Stimulated activated CD4-positive, alpha-beta T cell treated with anti-CD3 and anti-CD28 coated beads, Interleukin-4, amount 100 ng/mL, for 48 hours (primary cell): ENCODE data around the gene RPL18.
"Not testable (repeated sequence)": the region's sequence is repeated elsewhere in the genome, so short reads cannot be mapped to it uniquely, and the experiment has no call there.

Experiments used
- DNase-seq, 2 donors: peaks; one replicate each; pipeline ENCODE4 v3.0.0-alpha.2; 2020; ENCODE audit warnings: low read depth in 2 of 2

RPL18 gene

DNA sequence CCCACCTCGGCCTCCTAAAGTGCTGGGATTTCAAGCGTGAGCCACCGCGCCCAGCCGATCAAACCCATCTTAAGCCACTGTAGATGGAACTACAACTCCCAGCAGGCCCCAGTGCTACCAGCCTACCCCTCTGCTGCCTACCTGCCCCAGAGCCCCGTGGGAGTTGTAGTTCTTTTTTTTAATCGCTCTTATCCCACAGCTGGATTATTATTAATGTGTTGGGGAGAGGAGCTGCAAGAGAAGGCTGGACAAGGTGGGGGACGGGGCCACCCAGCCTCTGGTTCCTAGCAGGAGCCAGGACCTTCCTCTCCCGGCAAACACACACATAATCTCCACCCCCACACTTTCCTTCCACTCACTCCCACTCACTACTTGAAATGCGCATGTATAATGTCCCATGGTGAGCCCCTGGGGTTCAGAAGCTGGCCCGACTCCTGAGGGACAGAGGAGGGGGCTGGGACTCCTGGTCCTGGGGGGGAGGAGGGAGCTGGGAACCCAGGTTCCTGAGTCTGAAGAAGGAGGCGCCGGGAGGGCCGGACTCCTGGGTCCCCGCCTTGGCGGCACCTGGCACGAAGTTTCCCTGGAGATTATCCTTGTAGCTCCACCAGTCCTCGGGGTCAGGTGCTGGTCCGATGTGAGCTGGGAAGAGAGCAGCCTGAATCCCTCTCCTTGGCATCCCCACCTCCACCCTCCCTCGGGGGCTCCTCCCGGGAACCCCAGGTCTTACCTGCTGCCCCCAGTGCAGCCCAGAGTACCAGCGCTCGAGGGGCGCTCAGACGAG is 26.1 kb upstream of the RPL18 start:
- DNase-seq = peak; percentile 63 to 65

DNA sequence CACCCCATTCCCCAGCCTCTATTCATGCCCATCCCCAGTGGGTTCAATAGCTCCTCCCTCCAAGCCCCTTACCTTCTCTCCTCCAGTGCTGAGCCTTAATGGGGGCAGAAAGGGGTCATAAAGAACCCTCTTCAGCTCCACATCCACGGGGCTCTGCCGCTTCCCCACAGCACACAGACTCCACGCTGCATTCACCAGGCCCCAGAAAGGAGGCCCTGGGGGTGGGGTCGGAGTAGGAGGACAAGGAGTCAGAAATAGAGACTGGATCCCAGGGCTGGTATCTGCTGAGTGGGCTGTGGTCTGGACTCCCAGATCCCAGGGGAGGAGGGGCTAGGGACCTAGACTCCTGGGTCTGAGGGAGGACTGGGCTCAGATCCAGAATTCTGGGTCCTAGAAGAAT is 25.4 kb upstream of the RPL18 start:
- DNase-seq = no peak

DNA sequence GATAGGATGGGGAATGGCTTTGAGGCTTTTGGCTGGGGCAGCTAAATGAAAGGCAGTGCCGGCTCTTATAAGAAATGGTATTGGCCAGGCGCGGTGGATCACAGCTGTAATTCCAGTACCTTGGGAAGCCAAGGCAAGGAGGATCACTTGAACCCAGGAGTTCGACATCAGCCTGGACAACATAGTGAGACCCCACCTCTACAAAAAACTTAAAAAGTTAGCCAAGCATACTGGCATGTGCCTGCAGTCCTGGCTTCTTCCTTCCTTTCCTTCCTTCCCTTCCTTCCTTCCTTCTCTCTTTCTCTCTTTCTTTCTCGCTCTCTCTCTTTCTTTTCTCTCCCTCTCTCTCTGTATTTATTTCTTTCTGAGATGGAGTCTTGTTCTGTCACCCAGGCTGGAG is 23.9 kb upstream of the RPL18 start:
- DNase-seq = no peak

DNA sequence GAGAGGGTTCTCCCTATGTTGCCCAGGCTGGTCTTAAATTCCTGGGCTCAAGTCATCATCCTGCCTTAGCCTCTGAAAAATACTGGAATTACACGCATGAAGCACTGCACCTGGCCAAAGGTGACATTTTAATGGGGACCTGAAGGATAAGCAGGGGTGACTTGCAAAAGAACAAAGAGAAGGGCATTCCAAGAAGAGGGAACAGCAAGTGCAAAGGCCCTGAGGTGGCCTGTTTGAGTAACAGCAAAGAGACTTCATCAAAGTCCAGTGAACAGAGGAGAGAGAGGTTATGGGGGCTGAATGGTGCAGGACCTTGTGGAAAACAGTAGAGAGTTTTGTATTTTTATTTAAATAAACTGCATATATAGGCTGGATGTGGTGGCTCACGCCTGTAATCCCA is 22.9 kb upstream of the RPL18 start:
- no peak for DNase-seq

DNA sequence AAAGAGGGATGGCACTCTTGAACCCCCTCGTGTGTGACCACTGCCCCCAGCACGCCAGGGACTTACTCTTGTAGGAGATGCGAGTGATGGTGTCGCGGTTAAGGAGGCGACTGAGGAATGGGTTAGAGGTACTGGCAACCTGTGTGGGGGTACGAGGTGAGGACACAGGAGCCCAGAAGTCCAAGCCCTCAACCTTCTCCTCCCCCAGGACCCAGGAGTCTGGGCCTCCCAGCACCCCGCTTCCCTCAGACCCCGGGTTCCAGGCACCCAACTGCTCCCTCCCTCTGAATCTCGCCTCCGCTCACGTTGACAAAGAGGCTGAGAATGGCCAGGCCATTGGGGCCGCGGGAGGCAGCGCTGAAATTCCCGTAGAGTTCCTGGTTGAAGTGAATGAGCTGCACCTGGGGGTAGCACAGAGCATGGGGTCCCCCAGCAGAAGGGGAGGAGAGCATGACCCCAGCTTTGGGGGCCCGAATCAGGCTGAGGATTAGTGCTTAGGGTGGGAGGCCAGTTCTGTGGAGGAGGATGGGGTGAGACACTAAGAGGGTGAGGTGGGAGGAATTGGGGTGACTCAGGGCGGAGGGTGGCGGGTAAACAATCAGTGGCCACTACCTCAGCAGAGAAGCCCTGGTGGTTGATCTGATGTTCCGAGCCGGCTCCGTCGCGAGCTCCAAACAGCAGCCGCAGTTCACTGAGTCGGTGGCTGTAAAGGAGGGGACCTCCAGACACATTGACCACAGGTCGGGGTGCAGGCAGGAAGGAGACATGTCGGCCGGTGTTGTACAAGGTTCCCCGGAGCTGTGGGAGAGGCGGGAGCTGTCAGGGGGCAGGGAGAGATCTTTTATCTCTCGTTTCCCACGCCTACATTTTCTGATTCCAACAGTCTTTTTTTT is 20.8 kb upstream of the RPL18 start:
- no peak for DNase-seq

DNA sequence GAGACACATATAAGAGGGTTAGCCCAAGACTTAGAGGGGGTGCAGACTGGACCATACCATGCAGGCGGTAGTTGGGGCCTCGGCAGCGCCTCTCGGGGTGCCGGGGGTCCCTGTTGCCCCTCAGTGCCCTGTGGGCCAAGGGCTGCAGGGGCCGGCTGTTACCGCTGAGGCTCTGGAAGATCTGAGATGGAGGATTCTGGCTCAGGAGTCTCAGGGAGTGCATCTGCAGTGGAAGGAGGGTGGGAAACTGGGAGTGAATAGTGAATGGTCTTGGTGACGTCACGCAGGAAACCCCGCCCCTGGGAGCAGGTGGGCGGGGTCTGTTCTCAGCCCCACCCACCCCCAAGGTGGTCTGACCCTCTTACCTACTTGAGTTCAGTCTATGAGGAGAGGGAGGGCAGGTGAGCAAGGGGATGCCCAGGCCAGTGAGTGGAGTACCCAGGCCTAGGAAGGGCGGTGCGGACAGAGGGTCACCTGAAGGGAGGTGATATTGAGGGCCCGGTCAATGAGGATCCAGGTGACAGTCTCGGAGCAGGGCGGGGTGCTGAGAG is 19.9 kb upstream of the RPL18 start:
- no peak for DNase-seq

DNA sequence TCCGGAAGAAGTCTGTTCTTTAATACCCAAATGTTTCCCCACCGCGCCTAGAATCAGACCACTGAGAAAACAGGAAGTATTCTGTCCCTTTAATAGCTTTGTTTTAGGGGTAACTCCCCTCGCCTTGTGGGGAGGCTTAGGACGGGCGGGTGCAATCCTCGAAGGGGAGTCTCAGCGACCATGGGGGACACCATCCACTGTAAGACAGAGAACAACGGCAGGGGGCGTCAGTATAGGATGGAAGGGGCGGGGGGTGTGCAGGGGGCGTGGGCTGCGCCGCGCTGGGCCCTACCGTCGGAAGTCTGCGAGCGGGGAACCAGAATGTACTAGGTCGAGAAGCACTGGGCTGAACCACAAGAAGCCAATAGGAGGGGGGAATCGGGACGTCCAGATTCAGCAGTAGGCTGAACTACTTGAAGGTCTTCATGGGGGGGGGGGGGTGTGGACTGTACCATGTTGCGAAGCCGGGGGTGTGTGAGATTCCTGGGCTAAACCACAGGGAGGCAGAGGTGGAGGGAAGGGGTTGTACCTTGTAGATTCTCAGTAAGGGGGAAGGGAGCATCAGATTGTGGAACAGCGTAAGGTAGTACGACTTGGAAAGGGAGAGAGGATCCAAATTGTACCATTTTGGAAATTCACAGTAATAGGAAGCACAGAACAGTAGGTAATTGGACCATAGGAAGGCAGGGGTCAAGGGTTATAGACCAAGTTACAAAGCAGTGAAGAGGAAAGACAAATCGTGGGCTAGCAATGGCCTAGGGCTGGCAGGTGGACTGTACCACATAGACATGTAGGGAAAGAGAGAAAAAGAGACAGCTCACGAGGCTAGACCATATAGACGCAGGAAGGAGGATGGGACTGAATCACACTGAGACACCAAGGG is 19.2 kb upstream of the RPL18 start:
- DNase-seq = peak in 1 of 2 donors; percentile 62

DNA sequence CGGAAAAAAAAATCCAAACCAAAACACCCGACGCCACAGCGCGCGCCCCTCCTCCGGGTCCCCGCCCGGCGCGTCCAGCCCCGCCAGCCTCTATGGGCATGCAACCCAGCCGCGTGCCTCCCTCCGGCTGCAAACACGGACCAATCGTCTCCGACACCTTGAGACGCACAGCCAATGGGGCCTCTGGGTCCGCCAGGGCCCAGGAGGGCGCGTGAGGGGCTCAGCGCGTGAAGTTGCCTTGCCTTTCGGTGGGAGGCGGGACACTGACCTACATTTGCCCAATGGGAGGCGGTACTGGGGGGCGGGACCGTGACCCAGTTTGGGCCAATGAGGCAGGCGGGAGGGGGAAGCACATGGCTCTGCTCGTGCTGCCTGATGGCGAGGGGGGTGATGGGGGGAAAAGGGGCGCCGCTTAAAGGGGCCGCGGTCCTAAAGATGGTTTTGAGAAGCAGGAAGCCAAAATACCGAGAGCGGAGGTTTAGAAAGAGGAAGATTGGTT is 18.5 kb upstream of the RPL18 start:
- peak; percentile 97 to 98 for DNase-seq

DNA sequence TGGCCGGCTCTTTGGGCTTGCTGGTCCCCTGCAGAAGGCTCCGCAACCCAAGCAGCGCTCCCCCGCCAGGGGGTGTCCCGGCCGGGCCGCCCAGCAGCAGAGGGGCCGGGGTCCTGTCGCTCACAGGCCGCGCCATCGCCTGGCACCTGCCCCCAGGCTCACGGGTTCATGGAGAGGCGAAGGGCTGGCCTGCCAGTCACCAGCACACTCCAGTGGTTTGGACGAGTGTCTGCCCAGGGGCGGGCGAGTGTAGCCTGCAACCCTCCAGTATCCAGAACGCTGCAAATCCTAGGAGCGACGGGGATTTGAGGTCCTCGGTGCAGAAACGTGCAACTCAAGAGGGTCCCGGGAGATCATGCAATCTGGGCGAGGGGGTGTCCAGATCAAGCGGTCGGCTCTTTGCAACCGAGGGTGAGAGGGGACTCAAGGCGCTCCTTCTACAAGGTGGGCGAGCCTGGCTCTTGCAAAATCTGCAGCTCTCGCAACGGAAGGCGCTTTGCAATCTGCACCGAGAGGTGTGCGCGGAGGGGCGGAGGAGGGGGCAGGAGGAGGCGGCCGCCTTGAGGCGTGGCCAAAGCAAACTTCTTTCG is 18.0 kb upstream of the RPL18 start, which contains the start of gene DBP:
Gene DBP (minus strand): TSS at position 521 of the 590 bp plus-strand sequence. CDS start 385 bp downstream, at position 136.
- DNase-seq = no peak

DNA sequence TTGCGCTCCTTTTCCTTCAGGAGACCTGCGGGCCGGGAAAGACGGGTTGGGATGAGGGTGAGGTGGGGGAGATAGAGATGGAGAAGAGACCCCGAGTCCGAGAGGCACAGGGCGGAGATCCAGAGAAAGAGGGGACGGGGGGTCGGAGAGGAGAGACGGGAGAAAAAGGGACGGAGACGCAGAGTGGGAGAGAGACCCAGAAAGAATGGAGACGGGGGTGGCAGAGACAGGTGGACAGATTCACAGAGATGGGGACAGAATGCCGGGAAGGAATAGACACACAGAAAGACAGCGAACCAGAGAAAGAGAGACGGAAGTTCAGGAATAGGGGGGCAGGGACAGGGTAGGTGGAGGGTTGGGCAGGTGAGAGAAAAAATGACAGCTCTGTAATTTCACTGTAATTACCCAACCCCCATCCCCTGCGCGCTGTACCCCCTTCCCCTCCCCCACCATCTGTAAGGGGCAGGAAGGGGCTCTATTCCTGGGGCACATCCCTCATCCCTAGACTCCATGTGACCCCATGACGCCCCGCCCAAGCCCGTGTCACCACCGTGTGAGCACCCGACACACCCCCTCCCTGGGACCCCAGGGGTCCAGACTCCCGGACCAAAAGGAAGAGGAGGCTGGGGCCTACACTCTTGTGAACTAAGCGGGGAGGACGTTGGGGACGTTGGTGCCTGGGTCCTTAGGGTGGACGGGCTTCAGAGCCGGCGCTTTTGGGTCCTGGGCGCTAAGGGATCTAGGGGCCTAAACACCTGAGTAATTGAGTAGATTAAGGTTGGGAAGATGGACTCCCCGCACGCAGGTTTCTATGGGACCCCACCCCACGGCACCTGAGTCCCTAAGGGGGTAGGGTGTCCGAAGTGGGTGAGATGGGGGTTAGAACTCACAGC is 17.2 kb upstream of the RPL18 start:
- no peak for DNase-seq

DNA sequence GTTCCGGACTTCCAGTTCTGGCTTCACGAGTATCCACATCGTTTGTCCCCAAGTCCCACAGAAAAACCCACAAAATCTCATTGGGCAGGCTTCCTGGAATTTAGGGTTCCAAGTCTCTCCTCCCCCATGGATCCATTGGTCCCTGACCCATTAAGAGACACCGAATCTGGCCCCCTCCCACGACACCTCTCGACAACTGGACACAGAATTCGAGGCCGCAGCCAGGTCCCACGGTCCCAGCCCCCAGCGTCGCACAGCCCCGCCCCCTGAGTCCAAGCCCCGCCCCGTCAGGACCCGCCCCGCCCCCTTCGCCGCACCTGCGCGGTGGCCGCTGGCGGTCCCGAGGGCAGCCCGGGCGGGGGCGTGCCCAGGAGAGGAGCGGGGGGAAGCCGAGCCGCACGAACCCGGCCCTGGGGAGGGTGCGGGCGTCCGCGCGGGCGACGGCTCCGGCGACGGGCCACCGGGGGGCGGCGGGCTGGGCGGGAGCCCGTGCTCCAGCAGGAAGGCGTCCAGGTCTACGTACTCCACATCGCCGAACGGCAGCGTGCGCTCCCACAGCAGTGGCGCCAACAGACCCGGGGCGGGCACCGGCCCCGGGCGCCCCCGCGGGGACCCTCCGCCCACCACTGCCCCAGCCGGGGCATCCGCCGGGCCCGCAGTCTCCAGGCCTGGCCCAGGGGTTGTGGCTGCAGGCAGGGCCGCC is 16.4 kb upstream of the RPL18 start:
- peak; percentile 57 to 74 for DNase-seq

DNA sequence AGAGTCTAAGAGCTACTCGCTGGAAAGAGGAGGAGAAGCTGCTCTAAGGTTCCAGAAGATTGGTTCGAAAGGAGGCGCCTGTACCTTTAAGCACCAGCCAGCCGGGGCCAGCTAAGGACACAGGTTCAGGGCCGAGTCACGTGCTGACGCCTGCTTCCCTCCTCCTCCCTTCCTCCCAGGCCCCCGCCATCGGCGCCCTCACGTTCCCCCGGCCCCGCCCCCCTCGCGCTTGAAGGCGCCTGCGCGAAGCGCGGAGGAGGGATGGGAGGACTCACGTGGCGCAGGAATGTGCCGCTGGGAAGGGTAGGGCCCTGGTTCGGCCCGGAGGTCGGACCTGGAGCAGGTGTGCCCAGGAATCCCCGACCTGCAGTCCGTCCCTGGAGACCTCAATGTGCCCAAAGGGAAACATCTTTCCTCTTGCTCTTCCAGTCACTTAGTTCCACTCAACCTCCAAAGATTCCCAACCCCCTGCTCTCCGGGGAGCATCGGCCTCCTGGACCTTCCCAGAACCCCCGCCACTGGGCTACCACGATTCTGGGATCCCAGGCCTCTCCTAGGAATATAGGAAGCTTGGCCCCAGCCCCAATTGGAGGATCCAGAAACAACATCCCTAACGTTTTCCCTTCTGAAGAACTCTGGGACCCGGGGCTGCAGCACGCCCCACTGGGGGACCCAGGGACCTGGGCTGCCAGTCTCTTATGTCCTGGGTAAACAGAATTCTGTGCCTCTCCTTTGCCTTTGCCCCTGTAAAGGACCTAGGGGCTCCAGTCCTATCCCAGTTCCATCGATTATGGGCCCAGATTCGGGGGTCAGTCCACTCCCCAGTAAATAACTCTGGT is 15.7 kb upstream of the RPL18 start:
- peak; percentile 93 to 95 for DNase-seq

DNA sequence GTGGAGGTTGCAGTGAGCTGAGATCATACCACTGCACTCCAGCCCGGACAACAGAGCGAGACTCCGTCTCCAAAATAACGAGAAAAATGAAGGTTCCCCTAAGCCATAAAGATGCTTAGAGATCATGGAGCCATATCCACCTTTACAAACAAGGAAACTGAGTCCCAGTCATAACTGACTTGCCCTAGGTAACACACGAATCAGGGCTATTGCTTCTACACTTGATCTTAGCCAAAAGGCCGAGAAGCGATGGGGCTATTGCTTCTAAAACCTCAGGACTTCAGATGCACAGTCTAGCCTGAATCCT is 15.0 kb upstream of the RPL18 start:
- no peak for DNase-seq

DNA sequence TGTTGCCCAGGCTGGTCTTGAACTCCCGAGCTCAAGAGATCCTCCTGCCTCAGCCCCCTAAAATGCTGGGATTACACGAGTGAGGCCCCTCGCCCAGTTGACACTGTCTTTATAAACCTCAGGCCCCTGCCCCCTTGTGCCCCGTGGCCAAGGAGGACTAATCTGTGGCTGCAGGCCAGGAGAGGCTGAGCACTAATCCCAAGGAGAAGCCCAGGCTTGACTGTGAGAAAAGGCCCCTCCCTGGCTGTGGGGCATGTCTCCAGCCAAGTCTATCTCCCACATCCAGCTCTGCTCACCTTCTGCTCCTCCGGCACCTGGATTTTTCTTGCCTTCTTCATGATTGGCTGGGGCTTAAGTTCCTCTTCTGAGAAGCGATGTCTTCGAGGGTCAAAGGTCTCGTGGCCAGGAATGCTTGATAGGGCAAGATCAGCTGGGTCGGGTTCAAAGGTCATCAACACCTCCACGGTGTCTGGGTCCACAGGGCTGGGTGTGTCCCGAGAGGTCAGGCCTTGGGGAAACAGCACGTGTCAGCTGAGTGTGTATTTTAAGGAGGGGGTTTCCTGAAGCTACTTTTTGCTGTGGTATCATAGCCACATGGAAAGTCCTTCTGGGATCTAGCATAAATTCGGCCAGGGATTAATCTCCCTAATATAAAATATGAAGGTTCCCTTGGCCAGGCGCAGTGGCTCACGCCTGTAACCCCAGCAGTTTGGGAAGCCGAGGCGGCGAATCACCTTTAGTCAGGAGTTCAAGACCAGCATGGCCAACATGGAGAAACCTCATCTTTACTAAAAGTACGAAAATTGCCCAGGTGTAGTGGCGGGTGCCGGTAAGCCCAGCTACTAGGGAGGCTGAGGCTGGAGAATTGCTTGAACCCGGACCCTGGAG is 14.4 kb upstream of the RPL18 start:
- no peak for DNase-seq

DNA sequence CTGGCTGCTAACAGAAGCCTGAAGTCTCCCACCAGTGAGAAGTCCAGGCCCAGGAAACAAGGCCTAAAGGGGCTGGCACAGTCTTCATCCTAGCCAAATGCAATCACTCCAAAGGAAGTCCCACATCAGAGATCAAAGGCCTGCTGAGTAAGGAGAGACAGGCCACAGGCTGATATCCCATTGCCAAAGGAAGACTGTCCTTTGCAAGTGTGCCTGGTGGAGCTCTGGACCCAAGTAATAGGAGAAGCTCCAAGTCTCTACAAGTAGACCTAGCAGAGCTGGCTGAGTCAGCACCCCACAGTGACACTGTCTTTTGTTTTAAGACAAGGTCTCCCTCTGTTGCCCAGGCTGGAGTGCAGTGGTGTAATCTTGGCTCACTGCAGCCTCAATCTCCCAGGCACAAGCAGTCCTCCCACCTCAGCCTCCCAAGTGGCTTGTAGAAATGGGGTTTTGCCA is 13.7 kb upstream of the RPL18 start:
- no peak for DNase-seq

DNA sequence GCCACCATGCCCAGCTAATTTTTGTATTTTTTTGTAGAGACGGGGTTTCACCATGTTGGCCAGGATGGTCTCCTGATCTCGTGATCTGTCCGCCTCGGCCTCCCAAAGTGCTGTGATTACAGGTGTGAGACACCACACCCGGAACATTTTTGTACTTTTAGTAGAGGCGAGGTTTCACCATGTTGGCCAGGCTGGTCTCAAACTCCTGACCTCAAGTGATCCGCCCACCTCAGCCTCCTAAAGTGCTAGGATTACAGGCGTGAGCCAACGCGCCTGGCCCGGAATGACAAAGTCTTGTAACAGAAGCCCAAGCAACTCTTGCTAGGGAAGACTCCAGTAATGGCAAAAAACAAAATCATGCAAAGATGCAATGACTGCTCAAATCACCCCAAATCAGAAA is 13.3 kb upstream of the RPL18 start:
- DNase-seq = not testable (repeated sequence)

DNA sequence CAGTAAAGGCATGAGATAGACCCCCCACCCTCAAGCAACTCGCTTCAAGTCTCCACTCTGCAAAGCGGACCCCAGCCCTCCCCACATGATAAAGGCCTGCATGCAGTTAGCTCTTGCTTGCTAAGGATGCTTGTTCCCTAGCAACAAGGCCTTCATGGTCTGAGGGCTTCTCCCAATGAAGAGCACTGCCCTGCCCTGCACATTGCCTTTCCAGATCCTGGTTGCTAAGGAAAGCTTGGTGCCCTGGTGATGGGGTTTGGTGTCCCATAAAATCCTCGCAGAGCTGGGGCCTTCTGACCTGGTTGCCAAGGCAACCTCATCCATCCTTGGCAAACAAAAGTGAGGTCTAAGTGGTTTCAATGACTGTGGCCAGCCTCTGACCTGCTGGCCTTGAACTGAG is 12.2 kb upstream of the RPL18 start:
- DNase-seq = no peak
